HepG2 (cell line): ENCODE data around the gene HECTD1. TPM values are rescaled to one million over a fixed set of nuclear protein-coding genes. Genes with fewer than 3 reads are reported as not detected.

Source experiments
- FOSL2 ChIP-seq: sonication (generic); formaldehyde crosslinking; IDR thresholded peaks from 2 replicates; pipeline ENCODE4 v1.4.0; 2020; ENCODE audit warnings: missing genetic modification reagents
- HMG20A ChIP-seq: IDR thresholded peaks from 2 replicates; pipeline ENCODE4 v1.6.1; 2016; ENCODE audit warnings: borderline replicate concordance
- MED1 ChIP-seq: sonication (generic); formaldehyde crosslinking; IDR thresholded peaks from 2 replicates; pipeline ENCODE4 v1.4.0; 2020; ENCODE audit warnings: missing genetic modification reagents
- MIER3 ChIP-seq: IDR thresholded peaks from 2 replicates; pipeline ENCODE4 v1.6.1; 2016; ENCODE audit warnings: missing compliant biosample characterization, borderline replicate concordance
- PHF20 ChIP-seq: sonication (generic); formaldehyde crosslinking; IDR thresholded peaks from 2 replicates; pipeline ENCODE4 v1.5.0; 2020; ENCODE audit warnings: mild to moderate bottlenecking, missing genetic modification reagents
- SAP130 ChIP-seq: IDR thresholded peaks from 2 replicates; pipeline ENCODE4 v1.6.1; 2016; ENCODE audit warnings: low read depth
- SOX13 ChIP-seq, 3 experiments: fragments of 450-650 bp in 1 of 3; sonication (generic) in 1 of 3; formaldehyde crosslinking in 1 of 3; IDR thresholded peaks in 2 of 3; conservative IDR thresholded peaks in 1 of 3; 2 replicates each; pipeline versions ENCODE4 v1.5.0 to v1.6.1; 2016 to 2020; ENCODE audit warnings: antibody characterized with exemption in 1 of 3, mild to moderate bottlenecking in 1 of 3, missing compliant biosample characterization in 1 of 3, missing genetic modification reagents in 1 of 3, moderate library complexity in 1 of 3
- TCF7L2 ChIP-seq: IDR thresholded peaks from 2 replicates; pipeline ENCODE4 v1.6.1; 2011; ENCODE audit warnings: mild to moderate bottlenecking, low read depth, low read length, moderate library complexity
- ZNF451 ChIP-seq: sonication (generic); formaldehyde crosslinking; IDR thresholded peaks from 2 replicates; pipeline ENCODE4 v1.5.0; 2020; ENCODE audit warnings: mild to moderate bottlenecking, missing genetic modification reagents
- polyA plus RNA-seq, 8 experiments: library from polyadenylated mRNA; depleted of rRNA in 3 of 8; stranded (reverse) in 7 of 8; unstranded in 1 of 8; fragments of >200 nt; fragmentation: Illumina TruSeq in 4 of 8; extraction: Trizol in 4 of 8; gene quantifications; 2 replicates each; pipeline versions ENCODE4 v1.2.1 to v1.2.3, GENCODE V29; 2011 to 2016; ENCODE audit warnings: low read depth in 4 of 8, missing spikeins in 1 of 8, mixed read lengths in 1 of 8; ENCODE audit not compliant: insufficient read depth in 1 of 8
- total RNA-seq, 5 experiments: library from RNA; depleted of rRNA; stranded (reverse); fragments of >200 nt; fragmentation: Illumina TruSeq; extraction: Trizol; gene quantifications; 2 replicates each; pipeline ENCODE4 v1.2.3, GENCODE V29; 2016; ENCODE audit warnings: low read depth in 1 of 5
- TF ChIP-seq, protein P1 (sequence below): sonication (generic); formaldehyde crosslinking; IDR thresholded peaks from 2 replicates; pipeline ENCODE4 v1.9.0; 2021; ENCODE audit warnings: missing genetic modification reagents, borderline replicate concordance
- TF ChIP-seq, protein P2 (sequence below): sonication (generic); formaldehyde crosslinking; IDR thresholded peaks from 2 replicates; pipeline ENCODE4 v1.4.0; 2020; ENCODE audit warnings: missing genetic modification reagents
- TF ChIP-seq, protein P3 (sequence below): sonication (generic); formaldehyde crosslinking; IDR thresholded peaks from 2 replicates; pipeline ENCODE4 v1.5.1; 2020; ENCODE audit warnings: mild to moderate bottlenecking, missing genetic modification reagents, borderline replicate concordance
- TF ChIP-seq, protein P4 (sequence below), 2 experiments: fragments of 450-650 bp in 1 of 2; sonication (generic) in 1 of 2; formaldehyde crosslinking; IDR thresholded peaks; 2 replicates each; pipeline versions ENCODE4 v1.5.0 to v1.8.0; 2020 to 2022; ENCODE audit warnings: mild to moderate bottlenecking in 1 of 2, missing genetic modification reagents in 1 of 2
- TF ChIP-seq, protein P5 (sequence below): IDR thresholded peaks from 2 replicates; pipeline ENCODE4 v1.6.1; 2016; ENCODE audit warnings: control low read depth
- TF ChIP-seq, protein P6 (sequence below): sonication (generic); formaldehyde crosslinking; IDR thresholded peaks from 2 replicates; pipeline ENCODE4 v1.9.0; 2021; ENCODE audit warnings: missing genetic modification reagents, mild to moderate bottlenecking, borderline replicate concordance
- TF ChIP-seq, protein P7 (sequence below): sonication (generic); formaldehyde crosslinking; conservative IDR thresholded peaks from 2 replicates; pipeline ENCODE4 v1.8.0; 2022; ENCODE audit warnings: mild to moderate bottlenecking, moderate library complexity, missing genetic modification reagents

HECTD1 gene
- total and polyA plus RNA-seq, 2 of the 13 experiments (the other 11 are each of a cell fraction or from before 2014, with no cell fraction given) = 312 to 560 TPM

DNA sequence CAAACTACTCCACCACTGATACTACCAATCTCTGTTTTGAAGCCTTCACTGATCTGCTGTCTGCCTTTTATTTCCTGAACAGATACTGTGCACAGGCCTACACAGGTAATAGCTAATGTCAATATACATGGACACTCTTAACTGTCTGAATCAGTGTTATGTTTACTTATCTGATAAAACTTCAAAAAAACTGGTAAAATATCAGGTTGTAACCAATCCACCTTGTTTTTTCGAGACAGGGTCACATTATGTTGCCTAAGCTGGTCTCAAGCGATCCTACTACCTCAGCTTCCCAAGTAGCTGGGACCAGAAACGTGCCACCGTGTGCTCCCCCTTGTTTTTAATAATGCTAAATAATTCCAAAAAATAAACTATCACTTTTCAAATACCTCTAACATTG is 43.5 kb downstream of the HECTD1 start (continued):
- TF ChIP-seq, protein P1, sequence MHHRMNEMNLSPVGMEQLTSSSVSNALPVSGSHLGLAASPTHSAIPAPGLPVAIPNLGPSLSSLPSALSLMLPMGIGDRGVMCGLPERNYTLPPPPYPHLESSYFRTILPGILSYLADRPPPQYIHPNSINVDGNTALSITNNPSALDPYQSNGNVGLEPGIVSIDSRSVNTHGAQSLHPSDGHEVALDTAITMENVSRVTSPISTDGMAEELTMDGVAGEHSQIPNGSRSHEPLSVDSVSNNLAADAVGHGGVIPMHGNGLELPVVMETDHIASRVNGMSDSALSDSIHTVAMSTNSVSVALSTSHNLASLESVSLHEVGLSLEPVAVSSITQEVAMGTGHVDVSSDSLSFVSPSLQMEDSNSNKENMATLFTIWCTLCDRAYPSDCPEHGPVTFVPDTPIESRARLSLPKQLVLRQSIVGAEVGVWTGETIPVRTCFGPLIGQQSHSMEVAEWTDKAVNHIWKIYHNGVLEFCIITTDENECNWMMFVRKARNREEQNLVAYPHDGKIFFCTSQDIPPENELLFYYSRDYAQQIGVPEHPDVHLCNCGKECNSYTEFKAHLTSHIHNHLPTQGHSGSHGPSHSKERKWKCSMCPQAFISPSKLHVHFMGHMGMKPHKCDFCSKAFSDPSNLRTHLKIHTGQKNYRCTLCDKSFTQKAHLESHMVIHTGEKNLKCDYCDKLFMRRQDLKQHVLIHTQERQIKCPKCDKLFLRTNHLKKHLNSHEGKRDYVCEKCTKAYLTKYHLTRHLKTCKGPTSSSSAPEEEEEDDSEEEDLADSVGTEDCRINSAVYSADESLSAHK (CRISPR knock-in tag) = no peak
- TF ChIP-seq MED1 (peak; percentile 29; the same call in 1 of the 2 replicates), FOSL2 (CRISPR knock-in tag) (peak; percentile 20; the same call in 1 of the 2 replicates), HMG20A (CRISPR knock-in tag) (peak; percentile 35; the same call in 1 of the 2 replicates), MIER3 (CRISPR knock-in tag) (0 out of 2 replicates have a peak, but pooled peaks have one; percentile 18), SAP130 (CRISPR knock-in tag) (peak; percentile 65; the same call in 1 of the 2 replicates), ZNF451 (CRISPR knock-in tag) (no peak), TCF7L2 (no peak), SOX13 (IDR thresholded peaks at IDR 0.05) (no peak), SOX13 (CRISPR knock-in tag; conservative IDR thresholded peaks at IDR 0.05 in 1 of 2, IDR thresholded peaks at IDR 0.05 in 1 of 2) (peak in 1 of 2 experiments; percentile 47; a peak in 1 of 4 replicates), PHF20 (no peak)
- TF ChIP-seq, protein P2, sequence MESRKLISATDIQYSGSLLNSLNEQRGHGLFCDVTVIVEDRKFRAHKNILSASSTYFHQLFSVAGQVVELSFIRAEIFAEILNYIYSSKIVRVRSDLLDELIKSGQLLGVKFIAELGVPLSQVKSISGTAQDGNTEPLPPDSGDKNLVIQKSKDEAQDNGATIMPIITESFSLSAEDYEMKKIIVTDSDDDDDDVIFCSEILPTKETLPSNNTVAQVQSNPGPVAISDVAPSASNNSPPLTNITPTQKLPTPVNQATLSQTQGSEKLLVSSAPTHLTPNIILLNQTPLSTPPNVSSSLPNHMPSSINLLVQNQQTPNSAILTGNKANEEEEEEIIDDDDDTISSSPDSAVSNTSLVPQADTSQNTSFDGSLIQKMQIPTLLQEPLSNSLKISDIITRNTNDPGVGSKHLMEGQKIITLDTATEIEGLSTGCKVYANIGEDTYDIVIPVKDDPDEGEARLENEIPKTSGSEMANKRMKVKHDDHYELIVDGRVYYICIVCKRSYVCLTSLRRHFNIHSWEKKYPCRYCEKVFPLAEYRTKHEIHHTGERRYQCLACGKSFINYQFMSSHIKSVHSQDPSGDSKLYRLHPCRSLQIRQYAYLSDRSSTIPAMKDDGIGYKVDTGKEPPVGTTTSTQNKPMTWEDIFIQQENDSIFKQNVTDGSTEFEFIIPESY (CRISPR knock-in tag) = no peak
- TF ChIP-seq, protein P3, sequence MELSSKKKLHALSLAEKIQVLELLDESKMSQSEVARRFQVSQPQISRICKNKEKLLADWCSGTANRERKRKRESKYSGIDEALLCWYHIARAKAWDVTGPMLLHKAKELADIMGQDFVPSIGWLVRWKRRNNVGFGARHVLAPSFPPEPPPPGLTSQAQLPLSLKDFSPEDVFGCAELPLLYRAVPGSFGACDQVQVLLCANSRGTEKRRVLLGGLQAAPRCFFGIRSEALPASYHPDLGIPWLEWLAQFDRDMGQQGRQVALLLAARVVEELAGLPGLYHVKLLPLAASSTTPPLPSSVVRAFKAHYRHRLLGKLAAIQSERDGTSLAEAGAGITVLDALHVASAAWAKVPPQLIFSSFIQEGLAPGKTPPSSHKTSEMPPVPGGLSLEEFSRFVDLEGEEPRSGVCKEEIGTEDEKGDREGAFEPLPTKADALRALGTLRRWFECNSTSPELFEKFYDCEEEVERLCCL (CRISPR knock-in tag) = no peak
- TF ChIP-seq, protein P4, sequence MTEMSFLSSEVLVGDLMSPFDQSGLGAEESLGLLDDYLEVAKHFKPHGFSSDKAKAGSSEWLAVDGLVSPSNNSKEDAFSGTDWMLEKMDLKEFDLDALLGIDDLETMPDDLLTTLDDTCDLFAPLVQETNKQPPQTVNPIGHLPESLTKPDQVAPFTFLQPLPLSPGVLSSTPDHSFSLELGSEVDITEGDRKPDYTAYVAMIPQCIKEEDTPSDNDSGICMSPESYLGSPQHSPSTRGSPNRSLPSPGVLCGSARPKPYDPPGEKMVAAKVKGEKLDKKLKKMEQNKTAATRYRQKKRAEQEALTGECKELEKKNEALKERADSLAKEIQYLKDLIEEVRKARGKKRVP (CRISPR knock-in tag; IDR thresholded peaks at IDR 0.05) = no peak
- TF ChIP-seq, protein P5, sequence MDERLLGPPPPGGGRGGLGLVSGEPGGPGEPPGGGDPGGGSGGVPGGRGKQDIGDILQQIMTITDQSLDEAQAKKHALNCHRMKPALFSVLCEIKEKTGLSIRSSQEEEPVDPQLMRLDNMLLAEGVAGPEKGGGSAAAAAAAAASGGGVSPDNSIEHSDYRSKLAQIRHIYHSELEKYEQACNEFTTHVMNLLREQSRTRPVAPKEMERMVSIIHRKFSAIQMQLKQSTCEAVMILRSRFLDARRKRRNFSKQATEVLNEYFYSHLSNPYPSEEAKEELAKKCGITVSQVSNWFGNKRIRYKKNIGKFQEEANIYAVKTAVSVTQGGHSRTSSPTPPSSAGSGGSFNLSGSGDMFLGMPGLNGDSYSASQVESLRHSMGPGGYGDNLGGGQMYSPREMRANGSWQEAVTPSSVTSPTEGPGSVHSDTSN (CRISPR knock-in tag) = no peak
- TF ChIP-seq, protein P6, sequence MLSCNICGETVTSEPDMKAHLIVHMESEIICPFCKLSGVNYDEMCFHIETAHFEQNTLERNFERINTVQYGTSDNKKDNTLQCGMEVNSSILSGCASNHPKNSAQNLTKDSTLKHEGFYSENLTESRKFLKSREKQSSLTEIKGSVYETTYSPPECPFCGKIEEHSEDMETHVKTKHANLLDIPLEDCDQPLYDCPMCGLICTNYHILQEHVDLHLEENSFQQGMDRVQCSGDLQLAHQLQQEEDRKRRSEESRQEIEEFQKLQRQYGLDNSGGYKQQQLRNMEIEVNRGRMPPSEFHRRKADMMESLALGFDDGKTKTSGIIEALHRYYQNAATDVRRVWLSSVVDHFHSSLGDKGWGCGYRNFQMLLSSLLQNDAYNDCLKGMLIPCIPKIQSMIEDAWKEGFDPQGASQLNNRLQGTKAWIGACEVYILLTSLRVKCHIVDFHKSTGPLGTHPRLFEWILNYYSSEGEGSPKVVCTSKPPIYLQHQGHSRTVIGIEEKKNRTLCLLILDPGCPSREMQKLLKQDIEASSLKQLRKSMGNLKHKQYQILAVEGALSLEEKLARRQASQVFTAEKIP (CRISPR knock-in tag) = no peak
- TF ChIP-seq, protein P7, sequence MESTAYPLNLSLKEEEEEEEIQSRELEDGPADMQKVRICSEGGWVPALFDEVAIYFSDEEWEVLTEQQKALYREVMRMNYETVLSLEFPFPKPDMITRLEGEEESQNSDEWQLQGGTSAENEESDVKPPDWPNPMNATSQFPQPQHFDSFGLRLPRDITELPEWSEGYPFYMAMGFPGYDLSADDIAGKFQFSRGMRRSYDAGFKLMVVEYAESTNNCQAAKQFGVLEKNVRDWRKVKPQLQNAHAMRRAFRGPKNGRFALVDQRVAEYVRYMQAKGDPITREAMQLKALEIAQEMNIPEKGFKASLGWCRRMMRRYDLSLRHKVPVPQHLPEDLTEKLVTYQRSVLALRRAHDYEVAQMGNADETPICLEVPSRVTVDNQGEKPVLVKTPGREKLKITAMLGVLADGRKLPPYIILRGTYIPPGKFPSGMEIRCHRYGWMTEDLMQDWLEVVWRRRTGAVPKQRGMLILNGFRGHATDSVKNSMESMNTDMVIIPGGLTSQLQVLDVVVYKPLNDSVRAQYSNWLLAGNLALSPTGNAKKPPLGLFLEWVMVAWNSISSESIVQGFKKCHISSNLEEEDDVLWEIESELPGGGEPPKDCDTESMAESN (CRISPR knock-in tag) = no peak
